B cell (primary cell): ENCODE measurements around the gene ARHGAP19. TPM values are rescaled to one million over a fixed set of nuclear protein-coding genes. Genes with fewer than 3 reads are reported as not detected.

Experiments
- ATAC-seq: fragments of 200-7000 bp; cut with Tn5 transposase; one replicate; pipeline ENCODE4 v1.10.0; 2021; ENCODE audit warnings: low read depth, mild to moderate bottlenecking, moderate number of reproducible peaks, moderate library complexity
- CTCF ChIA-PET: fragments of 350-600 bp; sonication (Branson Sonifier 250); formaldehyde crosslinking; loops from one replicate; lab custom pipeline; 2021; ENCODE audit warnings: antibody characterized with exemption, inconsistent platforms; lab: Charles Lee
- POLR2A ChIA-PET: fragments of 350-600 bp; sonication (Branson Sonifier 250); formaldehyde crosslinking; loops from one replicate; lab custom pipeline; 2021; ENCODE audit warnings: antibody characterized with exemption; lab: Charles Lee
- DNase-seq: peaks from one replicate; pipeline ENCODE4 v3.0.0; 2013
- H2AFZ ChIP-seq: 2 replicates; pipeline ENCODE4 v1.6.1; 2012; ENCODE audit warnings: mild to moderate bottlenecking, low read depth, low read length; ENCODE audit not compliant: insufficient read depth, poor library complexity, severe bottlenecking
- H3K27ac ChIP-seq, 2 donors: 1 replicate in 1 of 2; 2 replicates in 1 of 2; pipeline ENCODE4 v1.5.1; 2012 to 2013; ENCODE audit warnings: low read length in 2 of 2, mild to moderate bottlenecking in 2 of 2, moderate library complexity in 1 of 2
- H3K27me3 ChIP-seq, 4 experiments: fragments of 200-600 bp in 1 of 4; sonication (generic) in 1 of 4; replicated peaks in 1 of 4; 1 replicate in 2 of 4; 2 replicates in 2 of 4; pipeline versions ENCODE4 v1.6.1 to v1.7.0; 2013 to 2016; ENCODE audit warnings: low read length in 3 of 4, mild to moderate bottlenecking in 2 of 4, mixed read lengths in 1 of 4, moderate library complexity in 1 of 4; ENCODE audit not compliant: insufficient read depth in 4 of 4, control insufficient read depth in 3 of 4; ENCODE audit errors: control extremely low read depth in 1 of 4
- H3K36me3 ChIP-seq, 2 experiments: replicated peaks in 1 of 2; 1 replicate in 1 of 2; 2 replicates in 1 of 2; pipeline versions ENCODE4 v1.6.1 to v1.7.1; 2013; ENCODE audit warnings: low read length in 1 of 2; ENCODE audit not compliant: insufficient read depth in 2 of 2, control insufficient read depth in 1 of 2; ENCODE audit errors: control extremely low read depth in 1 of 2, extremely low read depth in 1 of 2
- H3K4me1 ChIP-seq, 2 donors: fragments of 200-600 bp in 1 of 2; sonication (generic) in 1 of 2; 1 replicate in 1 of 2; 2 replicates in 1 of 2; pipeline versions ENCODE4 v1.5.1 to v1.6.1; 2013 to 2017; ENCODE audit warnings: low read length in 2 of 2; ENCODE audit not compliant: control insufficient read depth in 2 of 2, insufficient read depth in 2 of 2
- H3K4me2 ChIP-seq: replicated peaks from 2 replicates; pipeline ENCODE3; 2012; ENCODE audit warnings: mild to moderate bottlenecking, low read depth, low read length; ENCODE audit not compliant: poor library complexity, severe bottlenecking
- H3K4me3 ChIP-seq, 5 experiments: fragments of 200-600 bp in 1 of 5; sonication (generic) in 1 of 5; 1 replicate in 3 of 5; 2 replicates in 2 of 5; pipeline versions ENCODE4 v1.5.1 to v1.7.0; 2011 to 2016; ENCODE audit warnings: low read length in 4 of 5, mild to moderate bottlenecking in 4 of 5, low read depth in 2 of 5, control low read depth in 1 of 5, moderate library complexity in 1 of 5; ENCODE audit not compliant: insufficient read depth in 1 of 5; ENCODE audit errors: control extremely low read depth in 1 of 5, extremely low read depth in 1 of 5
- H3K79me2 ChIP-seq: fragments of 200-600 bp; sonication (generic); one replicate; pipeline ENCODE4 v1.6.0; 2016; ENCODE audit warnings: low read length; ENCODE audit not compliant: control insufficient read depth, insufficient read depth
- H3K9ac ChIP-seq: fragments of 200-600 bp; sonication (generic); 2 replicates; pipeline ENCODE4 v1.6.1; 2017; ENCODE audit warnings: mild to moderate bottlenecking, low read length, moderate library complexity
- H3K9me3 ChIP-seq, 3 donors: one replicate each; pipeline versions ENCODE4 v1.6.1 to v1.7.1; 2013; ENCODE audit warnings: low read length in 2 of 3; ENCODE audit not compliant: control insufficient read depth in 2 of 3, insufficient read depth in 1 of 3; ENCODE audit errors: control extremely low read depth in 1 of 3
- H4K20me1 ChIP-seq: 2 replicates; pipeline ENCODE4 v1.6.0; 2012; ENCODE audit warnings: mild to moderate bottlenecking, low read length; ENCODE audit not compliant: insufficient read depth, control insufficient read depth, poor library complexity, severe bottlenecking
- H3K27ac Mint-ChIP-seq: one replicate; pipeline ENCODE4 v1.8.0; 2021; ENCODE audit warnings: mixed read lengths
- H3K27me3 Mint-ChIP-seq: one replicate; pipeline ENCODE4 v1.8.0; 2021; ENCODE audit warnings: mixed read lengths
- H3K4me1 Mint-ChIP-seq: one replicate; pipeline ENCODE4 v1.8.0; 2021; ENCODE audit warnings: mixed read lengths
- H3K4me3 Mint-ChIP-seq: one replicate; pipeline ENCODE4 v1.8.0; 2021; ENCODE audit warnings: mixed read lengths
- H3K9me3 Mint-ChIP-seq: one replicate; pipeline ENCODE4 v1.8.0; 2022; ENCODE audit warnings: mixed read lengths; ENCODE audit not compliant: insufficient read depth
- CTCF ChIP-seq: fragments of 200-600 bp; IDR thresholded peaks from one replicate; pipeline ENCODE4 v1.8.0; 2022; ENCODE audit warnings: antibody characterized with exemption, mild to moderate bottlenecking
- EZH2 ChIP-seq: IDR thresholded peaks from 2 replicates; pipeline ENCODE4 v1.6.1; 2012; ENCODE audit warnings: borderline replicate concordance, low read depth, mild to moderate bottlenecking, moderate library complexity, low read length; ENCODE audit not compliant: insufficient read depth, poor library complexity, severe bottlenecking
- WGBS: methylation state at CpG from one replicate; pipeline ENCODE4 v1.1.5; 2013; ENCODE audit warnings: missing lambda C conversion rate; ENCODE audit not compliant: insufficient coverage; 5-methylcytosine and 5-hydroxymethylcytosine counted together
- intact Hi-C: fragments of 100-400 bp; cut with micrococcal nuclease; formaldehyde crosslinking; loops from one replicate; pipeline ENCODE4 v1.10.0; 2022
- polyA plus RNA-seq: library from polyadenylated mRNA; depleted of rRNA; stranded (reverse); fragments of >200 nt; gene quantifications from 2 replicates; pipeline ENCODE4 v1.2.3, GENCODE V29; 2012
- total RNA-seq, 2 donors: library from RNA; stranded (reverse); fragments of 120-200 nt in 1 of 2; gene quantifications; 1 replicate in 1 of 2; 2 replicates in 1 of 2; pipeline versions ENCODE4 v1.2.3 to v1.2.4, GENCODE V29; 2013 to 2022

The ARHGAP19 gene
- total and polyA plus RNA-seq, 2 donors (not counting 1 experiment from before 2014, with no cell fraction given) = 6.4 to 22.5 TPM

- Histone ChIP-seq H3K4me3 (no peak overlapping the region), H3K27me3 (no peaks in the 10 kb centered on the region), H3K4me1 (peaks cover 13 to 14% of the 10 kb centered on the region in 2 donors), H3K27ac (no peak overlapping the region), H3K4me2 (no peak overlapping the region), H3K9ac (no peak overlapping the region), H3K9me3 (no peaks in the 10 kb centered on the region), H2AFZ (no peak overlapping the region), H3K79me2 (peaks cover 51% of the 10 kb centered on the region), H4K20me1 (peaks cover 10% of the 10 kb centered on the region), H3K36me3 (no peaks in the 10 kb centered on the region)
- DNase-seq = no peak
- Mint-ChIP-seq H3K27ac (no peak overlapping the region), H3K4me1 (peaks cover 15% of the 10 kb centered on the region), H3K27me3 (no peaks in the 10 kb centered on the region), H3K4me3 (no peak overlapping the region), H3K9me3 (no peaks in the 10 kb centered on the region)
- TF ChIP-seq EZH2 (no peak), CTCF (no peak)
- CTCF ChIA-PET = interaction anchor here (0.8 to 1.3 kb wide), 2 partner anchors 128 to 280 kb away, joined by 3 to 4 read pairs; partner anchors contain the start of gene RRP12
- ATAC-seq = no peak
- intact Hi-C loops = no loop called here
- no CpG with 5 or more reads among the region's 3 CpGs for WGBS
- POLR2A ChIA-PET = no interaction called here
Observed at GRCh38 chr10:97273700-97274099, 18.7 kb downstream of the ARHGAP19 start.

- WGBS = no CpG with 5 or more reads among the region's 3 CpGs
- Histone ChIP-seq H3K79me2 (peaks cover 51% of the 10 kb centered on the region), H4K20me1 (peaks cover 6% of the 10 kb centered on the region), H3K4me3 (no peak overlapping the region), H2AFZ (no peak overlapping the region), H3K4me1 (peaks cover 3 to 4% of the 10 kb centered on the region in 2 donors), H3K9ac (no peak overlapping the region), H3K27me3 (no peaks in the 10 kb centered on the region), H3K9me3 (peaks cover 0 to 7% (median 2%) of the 10 kb centered on the region in 3 donors), H3K27ac (no peak overlapping the region), H3K4me2 (no peak overlapping the region), H3K36me3 (peaks cover 0 to 2% of the 10 kb centered on the region in 2 experiments)
- peaks cover 8% of the 10 kb centered on the region for H3K4me1 Mint-ChIP-seq
- ChIA-PET CTCF (interaction anchor here (2.1 kb wide), 1 partner anchor 8 kb away, joined by 13 read pairs; no protein-coding TSS in a partner anchor), POLR2A (no interaction called here)
- H3K9me3 Mint-ChIP-seq = no peaks in the 10 kb centered on the region
- no peaks in the 10 kb centered on the region for H3K27me3 Mint-ChIP-seq
- no peak overlapping the region for H3K4me3 Mint-ChIP-seq
- ATAC-seq = no peak
- intact Hi-C loops = no loop called here
- no peak for DNase-seq
- TF ChIP-seq CTCF (no peak), EZH2 (no peak)
- H3K27ac Mint-ChIP-seq = no peak overlapping the region
Observed at GRCh38 chr10:97270523-97271154, 21.8 kb downstream of the ARHGAP19 start.
